K562 (cell line): ENCODE data around the gene SPAG4. TPM values are rescaled to one million over a fixed set of nuclear protein-coding genes. Genes with fewer than 3 reads are reported as not detected.

Source experiments
- ATAC-seq: fragments of 200-7000 bp; cut with Tn5 transposase; 3 replicates; pipeline ENCODE4 v1.9.1; 2020; ENCODE audit warnings: moderate library complexity
- BruUV-seq: library from RNA; stranded (reverse); fragments of 400-500 nt; replicated peaks from 2 replicates; lab custom pipeline; 2021; lab: Mats Ljungman, UMichigan
- CTCF ChIA-PET: fragments of 300-600 bp; formaldehyde crosslinking; extraction: SDS; loops from one replicate; lab custom pipeline; 2021; ENCODE audit warnings: low intra/inter-chr PET ratio; lab: Yijun Ruan, JAX
- POLR2A ChIA-PET: fragments of 300-600, 350-650 bp; sonication (Branson Sonifier 250); formaldehyde crosslinking; extraction: SDS; loops from one replicate; lab custom pipeline; 2021; ENCODE audit warnings: antibody characterized with exemption, inconsistent platforms; lab: Yijun Ruan, JAX
- DNase-seq, 4 experiments: peaks; one replicate each; pipeline versions ENCODE4 v3.0.0 to v3.0.0-alpha.2; 2011 to 2018; ENCODE audit warnings: low spot score in 3 of 4, mixed read lengths in 3 of 4; ENCODE audit errors: extremely low read depth in 1 of 4
- FAIRE-seq: peaks from 2 replicates; lab custom pipeline; 2011; peaks lifted over from hg19 to GRCh38; lab: Jason Lieb, UNC
- H2AFZ ChIP-seq: 2 replicates; pipeline ENCODE4 v1.6.0; 2011; ENCODE audit warnings: low read depth, low read length, control low read depth, inconsistent platforms
- H3K27ac ChIP-seq: fragments of 200-600 bp; 3 replicates; pipeline ENCODE4 v1.8.0; 2011; ENCODE audit warnings: low read depth, mild to moderate bottlenecking, control low read depth, inconsistent platforms, low read length, moderate library complexity, mixed read lengths; ENCODE audit errors: extremely low read depth
- H3K27me3 ChIP-seq, 2 experiments: fragments of 300-600 bp in 1 of 2; 2 replicates in 1 of 2; 3 replicates in 1 of 2; pipeline versions ENCODE4 v1.6.0 to v1.8.0; 2011; ENCODE audit warnings: inconsistent platforms in 2 of 2, low read length in 2 of 2, mild to moderate bottlenecking in 1 of 2, mixed read lengths in 1 of 2, moderate library complexity in 1 of 2; ENCODE audit not compliant: control insufficient read depth in 2 of 2, insufficient read depth in 2 of 2
- H3K36me3 ChIP-seq: fragments of 300-600 bp; 3 replicates; pipeline ENCODE4 v1.8.0; 2011; ENCODE audit warnings: mild to moderate bottlenecking, low read length, inconsistent platforms; ENCODE audit not compliant: control insufficient read depth, insufficient read depth
- H3K4me1 ChIP-seq, 2 experiments: fragments of 200-600 bp in 1 of 2; replicated peaks in 1 of 2; 2 replicates in 1 of 2; 3 replicates in 1 of 2; pipeline versions ENCODE4 v1.5.1 to v1.8.0; 2011; ENCODE audit warnings: inconsistent platforms in 2 of 2, low read length in 2 of 2, mild to moderate bottlenecking in 1 of 2, mixed read lengths in 1 of 2, moderate library complexity in 1 of 2; ENCODE audit not compliant: control insufficient read depth in 2 of 2, insufficient read depth in 2 of 2
- H3K4me2 ChIP-seq: 2 replicates; pipeline ENCODE4 v1.6.1; 2011; ENCODE audit warnings: low read length, control low read depth, inconsistent platforms, mixed read lengths; ENCODE audit not compliant: insufficient read depth
- H3K4me3 ChIP-seq: fragments of 200-600 bp; sonication (generic), shearing (Covaris generic); 2 replicates; pipeline ENCODE4 v1.5.1; 2016; ENCODE audit warnings: control low read depth, inconsistent platforms
- H3K79me2 ChIP-seq: fragments of 200-600 bp; 3 replicates; pipeline ENCODE4 v1.8.0; 2011; ENCODE audit warnings: low read length, inconsistent platforms; ENCODE audit not compliant: control insufficient read depth, insufficient read depth
- H3K9ac ChIP-seq, 2 experiments: 2 replicates each; pipeline versions ENCODE4 v1.6.0 to v1.6.1; 2011; ENCODE audit warnings: low read depth in 2 of 2, low read length in 2 of 2, control low read depth in 1 of 2, inconsistent platforms in 1 of 2, mild to moderate bottlenecking in 1 of 2, mixed read lengths in 1 of 2; ENCODE audit not compliant: insufficient read depth in 1 of 2
- H3K9me1 ChIP-seq: one replicate; pipeline ENCODE4 v1.6.0; 2011; ENCODE audit warnings: inconsistent platforms, mild to moderate bottlenecking, low read length, moderate library complexity; ENCODE audit not compliant: control insufficient read depth, insufficient read depth
- H3K9me3 ChIP-seq: replicated peaks from 2 replicates; pipeline ENCODE4 v1.5.1; 2011; ENCODE audit warnings: low read depth, low read length, inconsistent platforms; ENCODE audit not compliant: control insufficient read depth, insufficient read depth
- H4K20me1 ChIP-seq: replicated peaks from 2 replicates; pipeline ENCODE4 v1.6.1; 2011; ENCODE audit warnings: low read length, inconsistent platforms, mixed read lengths; ENCODE audit not compliant: control insufficient read depth, insufficient read depth
- CREB1 ChIP-seq, 2 experiments: sonication (generic) in 1 of 2; formaldehyde crosslinking in 1 of 2; IDR thresholded peaks; 2 replicates each; pipeline versions ENCODE4 v1.6.1 to v1.8.0; 2012 to 2022; ENCODE audit warnings: inconsistent platforms in 1 of 2, mild to moderate bottlenecking in 1 of 2, missing genetic modification reagents in 1 of 2, moderate library complexity in 1 of 2
- DNMT1 ChIP-seq: fragments of 450-650 bp; IDR thresholded peaks from 2 replicates; pipeline ENCODE4 v1.6.1; 2016; ENCODE audit warnings: antibody characterized with exemption, mild to moderate bottlenecking
- KLF1 ChIP-seq: fragments of 450-650 bp; IDR thresholded peaks from 2 replicates; pipeline ENCODE4 v1.6.1; 2016; ENCODE audit warnings: missing genetic modification characterization, missing compliant biosample characterization
- SMAD2 ChIP-seq: fragments of 150-350 bp; IDR thresholded peaks from 2 replicates; pipeline ENCODE4 v1.6.1; 2014; ENCODE audit warnings: low read depth, mild to moderate bottlenecking, low read length
- SMARCC2 ChIP-seq: fragments of 450-650 bp; IDR thresholded peaks from 2 replicates; pipeline ENCODE4 v1.6.1; 2017; ENCODE audit warnings: antibody characterized with exemption, moderate library complexity, mild to moderate bottlenecking, low read depth
- TCF7L2 ChIP-seq: fragments of 150-350 bp; IDR thresholded peaks from 2 replicates; pipeline ENCODE4 v1.6.1; 2016; ENCODE audit warnings: low read depth, mild to moderate bottlenecking, low read length, moderate library complexity
- ZC3H8 ChIP-seq: fragments of 450-650 bp; IDR thresholded peaks from 2 replicates; pipeline ENCODE4 v1.6.1; 2017
- ZHX1 ChIP-seq: fragments of 150-350 bp; conservative IDR thresholded peaks from 2 replicates; pipeline ENCODE4 v1.6.1; 2014; ENCODE audit warnings: low read length
- ZNF23 ChIP-seq: fragments of 250-450 bp; sonication (Bioruptor Pico); IDR thresholded peaks from 2 replicates; pipeline ENCODE4 v1.4.0; 2020; ENCODE audit warnings: mild to moderate bottlenecking
- ZNF239 ChIP-seq: fragments of 250-450 bp; sonication (Bioruptor Pico); IDR thresholded peaks from 2 replicates; pipeline ENCODE4 v1.4.0; 2020; ENCODE audit warnings: mild to moderate bottlenecking
- ZNF324 ChIP-seq: fragments of 250-450 bp; sonication (Bioruptor Pico); IDR thresholded peaks from 2 replicates; pipeline ENCODE4 v1.4.0; 2020; ENCODE audit warnings: mild to moderate bottlenecking
- ZNF639 ChIP-seq, 2 experiments: fragments of 200-800 bp in 1 of 2; sonication (Bioruptor generic) in 1 of 2; sonication (generic) in 1 of 2; formaldehyde crosslinking in 1 of 2; IDR thresholded peaks in 1 of 2; conservative IDR thresholded peaks in 1 of 2; 2 replicates each; pipeline versions ENCODE4 v1.5.0 to v1.6.1; 2016 to 2020; ENCODE audit warnings: missing compliant biosample characterization in 1 of 2, missing genetic modification characterization in 1 of 2, missing genetic modification reagents in 1 of 2
- WGBS: fragments of 100-300 bp; shearing (Covaris generic); methylation state at CpG from one replicate; pipeline ENCODE4 v1.1.6; 2016; ENCODE audit warnings: low coverage, mixed read lengths; ENCODE audit not compliant: insufficient coverage; ENCODE audit errors: missing lambda C conversion rate; 5-methylcytosine and 5-hydroxymethylcytosine counted together
- in situ Hi-C: fragments of 300-500 bp; cut with MboI; formaldehyde crosslinking; loops from 4 replicates; pipeline ENCODE4 v1.15.0; 2018; ENCODE audit warnings: inconsistent platforms, mixed read lengths
- intact Hi-C: fragments of 100-400 bp; cut with micrococcal nuclease; formaldehyde crosslinking; loops from 2 replicates; pipeline ENCODE4 v1.14.2; 2022
- polyA plus RNA-seq, 8 experiments: library from polyadenylated mRNA; depleted of rRNA in 4 of 8; stranded (reverse) in 5 of 8; unstranded in 3 of 8; fragments of >200 nt; fragmentation: Nextera tagmentation in 2 of 8; fragmentation: Illumina TruSeq in 1 of 8; extraction: Ambion mirVana in 2 of 8; extraction: Trizol in 1 of 8; gene quantifications; 2 replicates each; pipeline versions ENCODE4 v1.2.1 to v1.2.3, GENCODE V29; 2011 to 2014; ENCODE audit warnings: inconsistent platforms in 1 of 8, missing spikeins in 1 of 8
- total RNA-seq, 7 experiments: library from RNA; depleted of rRNA in 6 of 7; stranded (reverse); fragments of >200 nt in 6 of 7; fragmentation: Illumina TruSeq in 2 of 7; extraction: Trizol in 2 of 7; gene quantifications; 2 replicates each; pipeline versions ENCODE4 v1.2.1 to v1.2.3, GENCODE V29; 2011 to 2021; ENCODE audit warnings: low replicate concordance in 1 of 7

Gene SPAG4
- total and polyA plus RNA-seq, 9 of the 15 experiments (the other 6 are each of a cell fraction or from before 2014, with no cell fraction given) = 1.6 to 11.4 (median 4.6) TPM

GRCh38 chr20:35621560-35621946, 5.9 kb downstream of the SPAG4 start:
- TF ChIP-seq ZHX1 (no peak), KLF1 (tag) (no peak), ZNF639 (CRISPR knock-in tag; conservative IDR thresholded peaks at IDR 0.05 in 1 of 2, IDR thresholded peaks at IDR 0.05 in 1 of 2) (no peak), TCF7L2 (no peak), SMARCC2 (no peak), ZNF324 (CRISPR knock-in tag) (no peak), ZNF23 (CRISPR knock-in tag) (no peak), DNMT1 (no peak), ZC3H8 (no peak), SMAD2 (no peak), CREB1 (IDR thresholded peaks at IDR 0.05) (no peak), CREB1 (CRISPR knock-in tag; IDR thresholded peaks at IDR 0.05) (no peak), ZNF239 (no peak)
- H3K4me2 ChIP-seq = no peak overlapping the region
- ChIA-PET POLR2A (interaction anchor here (0.6 to 0.8 kb wide), 2 partner anchors 10 to 40 kb away, joined by 3 read pairs; no protein-coding TSS in a partner anchor), CTCF (no interaction called here)
- no peak overlapping the region; a peak in 1 of 4 replicates for H3K9ac ChIP-seq
- ATAC-seq (no peak), DNase-seq (no peak), FAIRE-seq (peak; percentile 67)
- H4K20me1 ChIP-seq = no peaks in the 10 kb centered on the region
- H3K9me3 ChIP-seq = no peaks in the 10 kb centered on the region
- H3K79me2 ChIP-seq = 0 out of 3 replicates have a peak, but pooled peaks cover 4% of the 10 kb centered on the region
- in situ Hi-C loops (no loop called here), intact Hi-C loops (no loop called here)
- H3K27me3 ChIP-seq = no peaks in the 10 kb centered on the region
- H3K9me1 ChIP-seq = no peaks in the 10 kb centered on the region
- H3K4me1 ChIP-seq = peaks cover 7 to 30% of the 10 kb centered on the region in 2 experiments; a peak in 4 of 5 replicates
- no peak overlapping the region for H3K4me3 ChIP-seq
- H2AFZ ChIP-seq = no peak overlapping the region
- WGBS = 74% methylated on average over 2 of the region's 2 CpGs
- H3K36me3 ChIP-seq = peaks cover 18% of the 10 kb centered on the region; the same call in 2 of the 3 replicates
- no TSS peak for BruUV-seq
- no peak overlapping the region for H3K27ac ChIP-seq
